G401.6 (cell line): Measurements from ENCODE around the gene WDR64.

Source experiments
- FAIRE-seq: peaks from 2 replicates; lab custom pipeline; 2012; peaks lifted over from hg19 to GRCh38; lab: Jason Lieb, UNC

The WDR64 gene

GRCh38 chr1:241738284-241739078 lies 86.4 kb downstream of the WDR64 start:
- no peak for FAIRE-seq

GRCh38 chr1:241742084-241742483 lies 90.0 kb downstream of the WDR64 start:
- no peak for FAIRE-seq

GRCh38 chr1:241744591-241744990 lies 92.5 kb downstream of the WDR64 start:
- FAIRE-seq, result no peak

- FAIRE-seq, result no peak
Observed at GRCh38 chr1:241747992-241748391, 95.9 kb downstream of the WDR64 start.

GRCh38 chr1:241749041-241749944 lies 97.2 kb downstream of the WDR64 start:
- no peak for FAIRE-seq

- no peak for FAIRE-seq
Observed at GRCh38 chr1:241749945-241750695, 98.0 kb downstream of the WDR64 start.

- FAIRE-seq, result no peak
Observed at GRCh38 chr1:241751524-241751923, 99.4 kb downstream of the WDR64 start.

GRCh38 chr1:241762713-241763339 lies 110.7 kb downstream of the WDR64 start:
- FAIRE-seq, result no peak

GRCh38 chr1:241765390-241765789 lies 113.3 kb downstream of the WDR64 start:
- FAIRE-seq, result no peak

- no peak for FAIRE-seq
Observed at GRCh38 chr1:241767737-241768136, 115.7 kb downstream of the WDR64 start.

- no peak for FAIRE-seq
Observed at GRCh38 chr1:241770115-241770514, 118.0 kb downstream of the WDR64 start.

GRCh38 chr1:241771117-241771516 lies 119.0 kb downstream of the WDR64 start:
- FAIRE-seq, result no peak

- no peak for FAIRE-seq
Observed at GRCh38 chr1:241772932-241773500, 120.9 kb downstream of the WDR64 start.

GRCh38 chr1:241773991-241774390 lies 121.9 kb downstream of the WDR64 start:
- no peak for FAIRE-seq

GRCh38 chr1:241775021-241775420 lies 122.9 kb downstream of the WDR64 start:
- no peak for FAIRE-seq

- no peak for FAIRE-seq
Observed at GRCh38 chr1:241776911-241777310, 124.8 kb downstream of the WDR64 start.

GRCh38 chr1:241778117-241778516 lies 126.0 kb downstream of the WDR64 start:
- FAIRE-seq, result no peak

GRCh38 chr1:241779897-241780296 lies 127.8 kb downstream of the WDR64 start:
- no peak for FAIRE-seq

- FAIRE-seq, result no peak
Observed at GRCh38 chr1:241782396-241782795, 130.3 kb downstream of the WDR64 start.

- FAIRE-seq, result no peak
Observed at GRCh38 chr1:241787691-241788090, 135.6 kb downstream of the WDR64 start.

- FAIRE-seq, result no peak
Observed at GRCh38 chr1:241789061-241789460, 137.0 kb downstream of the WDR64 start.

GRCh38 chr1:241799416-241799815 lies 147.3 kb downstream of the WDR64 start:
- no peak for FAIRE-seq
